HepG2 (cell line): ENCODE measurements around the gene PTCD3. TPM values are rescaled to one million over a fixed set of nuclear protein-coding genes. Genes with fewer than 3 reads are reported as not detected.

ENCODE experiments used
- ATAC-seq: fragments of 200-7000 bp; cut with Tn5 transposase; 3 replicates; pipeline ENCODE4 v1.9.1; 2020; ENCODE audit warnings: mild to moderate bottlenecking, moderate library complexity
- BruUV-seq: library from RNA; stranded (reverse); fragments of 400-500 nt; replicated peaks from 2 replicates; lab custom pipeline; 2021; lab: Mats Ljungman, UMichigan
- CTCF ChIA-PET: fragments of 300-600 bp; formaldehyde crosslinking; extraction: SDS; loops from one replicate; lab custom pipeline; 2021; ENCODE audit warnings: low total read pairs, inconsistent platforms, low intra/inter-chr PET ratio; lab: Yijun Ruan, JAX
- POLR2A ChIA-PET: fragments of 350-600 bp; sonication (Branson Sonifier 250); formaldehyde crosslinking; loops from one replicate; lab custom pipeline; 2020; ENCODE audit warnings: antibody characterized with exemption, inconsistent platforms; lab: Yijun Ruan, JAX
- DNase-seq: peaks from one replicate; pipeline ENCODE4 v3.0.0-alpha.2; 2015; ENCODE audit warnings: low spot score
- FAIRE-seq: peaks from 3 replicates; lab custom pipeline; 2011; peaks lifted over from hg19 to GRCh38; lab: Jason Lieb, UNC
- H2AFZ ChIP-seq: one replicate; pipeline ENCODE4 v1.6.1; 2011; ENCODE audit warnings: low read length, inconsistent platforms
- H3K27ac ChIP-seq: fragments of 300-600 bp; 3 replicates; pipeline ENCODE4 v1.8.0; 2011; ENCODE audit warnings: mixed run types, mild to moderate bottlenecking, mixed read lengths, low read length, inconsistent platforms; ENCODE audit not compliant: insufficient read depth; ENCODE audit errors: extremely low read length
- H3K27me3 ChIP-seq, 2 experiments: fragments of 200-600 bp in 1 of 2; 2 replicates in 1 of 2; 3 replicates in 1 of 2; pipeline versions ENCODE4 v1.6.0 to v1.8.0; 2011; ENCODE audit warnings: low read length in 2 of 2, mild to moderate bottlenecking in 2 of 2, moderate library complexity in 2 of 2, inconsistent platforms in 1 of 2; ENCODE audit not compliant: insufficient read depth in 2 of 2, control insufficient read depth in 1 of 2
- H3K36me3 ChIP-seq, 2 experiments: fragments of 200-600 bp in 1 of 2; replicated peaks in 1 of 2; 2 replicates in 1 of 2; 3 replicates in 1 of 2; pipeline versions ENCODE4 v1.5.1 to v1.8.0; 2011; ENCODE audit warnings: low read length in 2 of 2, inconsistent platforms in 1 of 2; ENCODE audit not compliant: insufficient read depth in 2 of 2, control insufficient read depth in 1 of 2
- H3K4me1 ChIP-seq: 2 replicates; pipeline ENCODE4 v1.5.1; 2012; ENCODE audit warnings: low read length, inconsistent platforms; ENCODE audit not compliant: insufficient read depth
- H3K4me2 ChIP-seq: 2 replicates; pipeline ENCODE4 v1.6.0; 2011; ENCODE audit warnings: low read depth, low read length, inconsistent platforms
- H3K4me3 ChIP-seq, 3 experiments: fragments of 200-600 bp in 1 of 3; sonication (generic), shearing (Covaris generic) in 1 of 3; replicated peaks in 1 of 3; 2 replicates each; pipeline ENCODE4 v1.5.1; 2011 to 2016; ENCODE audit warnings: low read length in 3 of 3, inconsistent platforms in 2 of 3, low read depth in 2 of 3, mild to moderate bottlenecking in 2 of 3, control low read depth in 1 of 3, mixed read lengths in 1 of 3; ENCODE audit not compliant: insufficient read depth in 1 of 3
- H3K79me2 ChIP-seq: one replicate; pipeline ENCODE4 v1.6.1; 2011; ENCODE audit warnings: low read length, inconsistent platforms; ENCODE audit not compliant: insufficient read depth
- H3K9ac ChIP-seq: 2 replicates; pipeline ENCODE4 v1.6.0; 2011; ENCODE audit warnings: mild to moderate bottlenecking, low read depth, low read length, inconsistent platforms; ENCODE audit not compliant: insufficient read depth
- H3K9me3 ChIP-seq: 2 replicates; pipeline ENCODE4 v1.5.1; 2012; ENCODE audit warnings: mild to moderate bottlenecking, low read length
- H4K20me1 ChIP-seq: 2 replicates; pipeline ENCODE4 v1.6.0; 2011; ENCODE audit warnings: inconsistent platforms, mild to moderate bottlenecking, low read length, moderate library complexity; ENCODE audit not compliant: insufficient read depth
- AGO2 ChIP-seq: fragments of 200-400 bp; formaldehyde crosslinking; optimal IDR thresholded peaks from 2 replicates; pipeline ENCODE3; 2017; ENCODE audit warnings: mild to moderate bottlenecking, low read depth, low read length, moderate library complexity
- E2F1 ChIP-seq: sonication (generic); formaldehyde crosslinking; IDR thresholded peaks from 2 replicates; pipeline ENCODE4 v1.5.0; 2020; ENCODE audit warnings: missing genetic modification reagents
- GPBP1L1 ChIP-seq: sonication (generic); formaldehyde crosslinking; IDR thresholded peaks from 2 replicates; pipeline ENCODE4 v1.5.0; 2020; ENCODE audit warnings: mild to moderate bottlenecking, missing genetic modification reagents
- ZNF34 ChIP-seq: sonication (generic); formaldehyde crosslinking; IDR thresholded peaks from 2 replicates; pipeline ENCODE4 v1.4.0; 2020; ENCODE audit warnings: mild to moderate bottlenecking, missing genetic modification reagents, borderline replicate concordance
- ZNF687 ChIP-seq: sonication (generic); formaldehyde crosslinking; IDR thresholded peaks from 2 replicates; pipeline ENCODE4 v1.5.1; 2020; ENCODE audit warnings: mild to moderate bottlenecking, missing genetic modification reagents, moderate library complexity
- WGBS: methylation state at CpG from one replicate; pipeline ENCODE4 v1.1.6; 2017; ENCODE audit warnings: low lambda C conversion rate; 5-methylcytosine and 5-hydroxymethylcytosine counted together
- in situ Hi-C: cut with HindIII; loops from 2 replicates; pipeline ENCODE4 v1.10.0; 2017; ENCODE audit warnings: low pct_unique_long_range_greater_than_20kb; ENCODE audit not compliant: extremely low pct_ligation_motif_present
- intact Hi-C: fragments of 100-400 bp; cut with micrococcal nuclease; formaldehyde crosslinking; loops from one replicate; pipeline ENCODE4 v1.10.0; 2022; ENCODE audit not compliant: unreplicated experiment
- polyA plus RNA-seq, 8 experiments: library from polyadenylated mRNA; depleted of rRNA in 3 of 8; stranded (reverse) in 7 of 8; unstranded in 1 of 8; fragments of >200 nt; fragmentation: Illumina TruSeq in 4 of 8; extraction: Trizol in 4 of 8; gene quantifications; 2 replicates each; pipeline versions ENCODE4 v1.2.1 to v1.2.3, GENCODE V29; 2011 to 2016; ENCODE audit warnings: low read depth in 4 of 8, missing spikeins in 1 of 8, mixed read lengths in 1 of 8; ENCODE audit not compliant: insufficient read depth in 1 of 8
- total RNA-seq, 5 experiments: library from RNA; depleted of rRNA; stranded (reverse); fragments of >200 nt; fragmentation: Illumina TruSeq; extraction: Trizol; gene quantifications; 2 replicates each; pipeline ENCODE4 v1.2.3, GENCODE V29; 2016; ENCODE audit warnings: low read depth in 1 of 5

The PTCD3 gene
- total and polyA plus RNA-seq, 2 of the 13 experiments (the other 11 are each of a cell fraction or from before 2014, with no cell fraction given): 124 to 309 TPM

GRCh38 chr2:86074811-86075210, 31.2 kb upstream of the PTCD3 start:
- CTCF ChIA-PET: no interaction called here
- ATAC-seq (no peak), FAIRE-seq (no peak), DNase-seq (no peak)
- Histone ChIP-seq H3K4me3 (no peak overlapping the region), H3K79me2 (no peaks in the 10 kb centered on the region), H2AFZ (no peak overlapping the region), H4K20me1 (peaks cover 2% of the 10 kb centered on the region; the same call in 1 of the 2 replicates), H3K9me3 (no peaks in the 10 kb centered on the region), H3K9ac (no peak overlapping the region), H3K4me2 (no peak overlapping the region), H3K27ac (no peak overlapping the region), H3K36me3 (peaks cover 51 to 95% of the 10 kb centered on the region in 2 experiments), H3K4me1 (no peaks in the 10 kb centered on the region), H3K27me3 (no peaks in the 10 kb centered on the region)
- TF ChIP-seq AGO2: peak; percentile 42
- TF ChIP-seq ZNF34 (CRISPR knock-in tag): no peak
- TF ChIP-seq E2F1: no peak
- no peak for TF ChIP-seq GPBP1L1 (CRISPR knock-in tag)
- 0 out of 2 replicates have a peak, but pooled peaks have one; percentile 11 for TF ChIP-seq ZNF687 (CRISPR knock-in tag)
- intact Hi-C loops: no loop called here
- POLR2A ChIA-PET: no interaction called here
- in situ Hi-C loops: loop anchor here (5.0 to 10.0 kb wide), 2 partner anchors 248 to 340 kb away; no protein-coding TSS in a partner anchor
- no TSS peak for BruUV-seq
- WGBS: 99% methylated on average over 15 of the region's 15 CpGs
